ENCODE measurements around the gene PTPN5.

PTPN5 gene

DNA sequence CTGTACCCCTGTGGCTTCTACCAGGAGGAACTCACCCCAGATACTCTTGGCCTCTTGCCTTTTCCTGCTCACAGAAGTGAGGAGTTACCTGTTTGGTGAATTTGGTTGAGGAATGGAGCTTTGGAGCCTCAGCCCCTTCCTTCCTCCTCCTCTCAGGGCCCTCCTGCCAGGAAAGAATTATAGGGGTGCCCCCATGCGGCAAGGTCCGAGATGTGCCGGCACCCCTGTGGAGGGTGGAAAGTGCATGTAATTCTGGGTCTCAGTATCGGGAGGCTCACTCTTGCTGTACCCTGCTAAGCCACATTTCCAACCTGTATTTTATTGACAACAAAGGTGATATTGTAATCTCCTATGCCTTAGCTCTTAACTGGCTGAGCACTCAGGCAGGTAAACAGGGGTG lies 51.9 kb downstream of the PTPN5 start:
- DNase-seq (ENCODE audit: low spot score) = no peak

DNA sequence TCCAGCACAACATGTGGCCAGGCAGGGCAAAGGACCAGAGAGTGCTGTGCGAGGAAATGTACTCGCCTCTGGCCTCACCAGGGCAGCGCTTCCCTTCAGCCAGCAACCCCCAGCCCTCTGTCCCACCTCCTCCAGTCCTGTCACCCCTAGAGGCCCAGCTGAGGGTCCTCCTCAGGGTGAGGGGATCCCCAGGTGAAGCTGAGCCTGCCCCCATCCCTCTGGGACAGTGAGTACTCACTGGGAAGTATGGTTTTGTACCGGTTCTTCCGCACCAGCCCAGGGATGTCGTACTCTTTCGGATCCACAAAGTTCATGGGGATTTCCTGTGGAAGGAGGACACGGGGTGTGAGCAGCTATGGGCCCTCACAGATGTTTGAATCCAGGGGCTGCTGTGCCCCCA lies 54.0 kb downstream of the PTPN5 start:
- DNase-seq (ENCODE audit: low spot score) = no peak

DNA sequence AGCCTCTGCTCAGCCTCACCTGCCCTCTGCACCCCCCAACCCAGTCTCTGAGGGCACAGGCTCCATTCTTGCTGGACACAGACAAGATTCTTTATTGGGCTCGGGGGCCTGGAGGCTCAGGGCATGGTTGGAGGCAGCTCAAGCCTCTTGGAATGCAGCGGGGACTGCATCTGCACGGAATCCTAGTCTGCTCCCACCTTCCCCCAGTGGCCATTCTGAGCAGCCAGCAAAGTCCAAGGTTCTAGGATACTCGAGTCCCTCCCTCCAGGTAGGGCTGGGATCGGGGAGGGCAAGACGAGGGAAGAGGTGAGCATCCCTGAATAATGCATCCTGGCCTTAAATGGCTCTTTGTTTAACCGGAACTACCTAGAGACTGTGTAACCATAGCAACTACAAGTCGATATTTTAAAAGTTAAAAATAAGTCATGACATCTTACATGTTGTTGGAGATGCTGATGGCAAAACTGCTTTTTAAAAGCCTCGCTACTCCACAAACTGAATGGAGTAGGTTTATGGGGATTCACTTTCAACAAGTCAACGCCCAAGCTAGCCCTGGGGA lies 54.9 kb downstream of the PTPN5 start:
- peak; percentile 25 for DNase-seq (ENCODE audit: low spot score)

DNA sequence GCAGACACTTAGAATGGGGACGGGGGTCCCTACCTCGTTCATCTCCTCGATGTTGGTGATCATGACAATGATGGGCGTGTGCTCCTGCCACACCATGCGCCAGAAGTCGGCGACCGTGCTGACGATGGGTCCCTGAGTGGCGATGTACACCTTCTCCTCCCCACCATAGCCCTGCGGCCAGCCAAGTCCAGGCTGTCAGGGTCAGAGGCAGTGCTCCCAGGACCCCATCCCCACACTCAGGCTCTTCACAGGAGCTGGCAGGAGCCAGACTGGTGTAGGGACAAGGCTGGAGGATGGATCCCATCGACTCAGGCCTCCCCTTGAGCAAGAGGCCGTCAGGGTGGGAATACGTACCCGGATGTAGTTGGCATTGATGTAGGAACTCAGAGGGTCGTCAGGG lies 58.4 kb downstream of the PTPN5 start:
- no peak for DNase-seq (ENCODE audit: low spot score)

DNA sequence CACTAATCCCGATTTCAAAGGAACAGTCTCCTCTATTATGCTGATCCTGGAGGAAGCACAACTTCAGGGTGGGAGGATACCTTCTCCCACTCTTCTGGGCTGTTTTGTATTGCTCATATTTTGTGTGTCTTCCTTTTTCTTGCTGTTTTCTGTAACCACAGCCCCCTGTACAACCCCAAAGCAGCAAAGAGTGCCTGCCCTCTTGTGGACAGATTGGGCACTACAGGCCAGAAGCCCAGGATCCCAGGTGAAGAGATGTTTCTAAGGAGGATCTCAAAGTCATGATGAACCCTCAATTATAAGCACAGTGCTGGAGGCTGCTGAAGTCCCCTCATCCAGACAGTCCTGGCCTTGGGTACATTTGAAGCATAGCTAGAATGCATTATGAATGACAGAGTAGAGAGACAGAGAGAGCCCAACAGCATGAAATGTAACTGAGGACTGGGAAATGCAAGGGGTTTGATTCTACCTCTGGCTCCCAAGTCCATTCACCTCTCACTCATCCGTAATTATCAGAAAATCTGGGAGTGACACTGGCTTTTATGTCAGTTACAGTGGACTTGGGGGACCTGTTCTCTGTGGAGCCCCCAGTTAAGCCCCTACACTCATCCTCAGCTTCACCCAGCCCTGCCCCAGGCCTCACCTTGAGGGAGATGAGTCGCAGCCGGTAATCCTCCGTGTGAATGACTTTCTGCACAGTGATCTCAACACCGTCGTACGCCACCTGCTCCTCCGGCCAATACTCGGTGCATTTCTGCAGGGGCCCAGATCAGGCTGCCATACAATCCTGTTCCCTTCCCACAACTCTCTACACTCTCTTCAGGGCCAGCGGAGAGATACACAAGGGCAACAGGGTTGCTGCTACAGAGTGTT lies 59.4 kb downstream of the PTPN5 start:
- peak; percentile 74 for DNase-seq (ENCODE audit: low spot score)

DNA sequence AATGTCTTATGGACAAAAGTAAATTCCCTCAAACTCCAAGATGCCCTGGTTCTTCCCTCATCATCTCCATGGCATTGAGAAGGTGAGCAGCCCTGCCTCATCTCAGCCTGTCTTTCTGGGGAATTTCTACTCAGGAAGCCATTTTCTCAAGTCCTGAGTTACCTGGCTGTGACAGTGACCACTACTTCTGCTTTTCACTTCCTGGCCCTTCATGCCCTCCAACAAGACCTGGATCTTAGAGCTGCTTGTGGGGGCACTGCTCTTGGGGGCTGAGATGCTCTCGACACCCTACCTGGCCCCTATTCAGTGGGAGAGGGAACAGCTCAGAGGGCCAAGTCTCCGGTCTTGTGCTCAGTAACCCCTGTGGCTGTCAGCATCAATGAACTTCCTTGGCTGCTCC lies 60.2 kb downstream of the PTPN5 start:
- DNase-seq (ENCODE audit: low spot score) = no peak

DNA sequence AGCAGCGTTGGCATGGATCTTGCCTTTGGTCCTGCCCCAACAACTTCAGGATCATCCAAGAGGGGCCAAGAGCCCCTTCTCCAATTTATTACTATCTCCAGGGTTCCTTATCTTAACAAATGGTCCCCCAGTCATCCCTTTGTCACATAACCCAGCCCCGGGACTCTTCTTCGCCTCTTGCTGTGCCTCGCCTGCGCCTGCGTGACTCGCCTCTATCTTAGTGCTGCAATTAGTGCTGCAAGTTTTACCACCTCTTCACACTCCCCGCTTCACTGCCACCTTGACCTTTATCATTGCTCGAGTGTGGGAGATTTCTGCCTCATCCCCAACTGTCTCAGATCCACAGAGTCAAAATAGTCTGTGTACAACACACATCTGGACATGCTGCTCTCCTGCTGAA lies 61.6 kb downstream of the PTPN5 start:
- DNase-seq (ENCODE audit: low spot score) = no peak

DNA sequence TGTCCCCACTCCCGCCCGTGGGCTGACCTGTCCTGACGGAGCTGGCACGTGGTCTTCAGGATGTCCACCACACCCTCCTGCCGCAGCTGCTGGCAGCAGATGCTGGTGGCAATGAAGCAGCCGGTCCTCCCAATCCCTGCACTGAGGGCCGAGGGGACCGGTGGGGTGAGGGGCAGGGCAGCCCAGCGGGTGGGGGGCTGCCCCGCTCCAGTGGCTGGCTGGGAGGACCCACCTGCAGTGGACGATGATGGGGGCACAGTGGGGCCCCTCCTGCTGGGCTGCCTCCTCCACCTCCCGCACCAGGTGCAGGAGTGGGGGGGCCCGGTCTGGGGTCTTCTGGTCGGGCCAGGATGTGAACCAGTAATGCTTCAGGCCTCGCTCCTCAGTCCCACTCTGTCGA lies 62.2 kb downstream of the PTPN5 start:
- DNase-seq (ENCODE audit: low spot score) = no peak

DNA sequence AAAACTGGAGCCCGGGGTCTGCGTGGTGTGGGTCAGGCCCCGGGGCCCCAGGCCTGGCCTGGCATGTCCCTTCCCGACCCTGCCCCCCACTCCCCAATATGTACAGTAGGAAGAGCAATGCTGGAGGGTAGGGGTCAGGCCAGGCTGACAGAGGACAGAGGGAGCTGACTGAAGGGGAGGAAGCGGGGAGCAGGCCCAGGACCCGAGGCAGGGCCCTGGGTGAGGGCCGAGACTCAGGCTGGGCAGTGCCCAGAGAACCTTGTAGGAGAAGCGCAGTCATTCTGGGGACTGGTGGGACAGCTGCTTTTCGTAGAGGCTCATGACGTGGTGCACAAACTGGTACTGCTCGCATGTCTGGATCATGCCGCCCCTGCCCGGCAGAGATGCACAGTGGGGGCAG lies 62.9 kb downstream of the PTPN5 start:
- no peak for DNase-seq (ENCODE audit: low spot score)

DNA sequence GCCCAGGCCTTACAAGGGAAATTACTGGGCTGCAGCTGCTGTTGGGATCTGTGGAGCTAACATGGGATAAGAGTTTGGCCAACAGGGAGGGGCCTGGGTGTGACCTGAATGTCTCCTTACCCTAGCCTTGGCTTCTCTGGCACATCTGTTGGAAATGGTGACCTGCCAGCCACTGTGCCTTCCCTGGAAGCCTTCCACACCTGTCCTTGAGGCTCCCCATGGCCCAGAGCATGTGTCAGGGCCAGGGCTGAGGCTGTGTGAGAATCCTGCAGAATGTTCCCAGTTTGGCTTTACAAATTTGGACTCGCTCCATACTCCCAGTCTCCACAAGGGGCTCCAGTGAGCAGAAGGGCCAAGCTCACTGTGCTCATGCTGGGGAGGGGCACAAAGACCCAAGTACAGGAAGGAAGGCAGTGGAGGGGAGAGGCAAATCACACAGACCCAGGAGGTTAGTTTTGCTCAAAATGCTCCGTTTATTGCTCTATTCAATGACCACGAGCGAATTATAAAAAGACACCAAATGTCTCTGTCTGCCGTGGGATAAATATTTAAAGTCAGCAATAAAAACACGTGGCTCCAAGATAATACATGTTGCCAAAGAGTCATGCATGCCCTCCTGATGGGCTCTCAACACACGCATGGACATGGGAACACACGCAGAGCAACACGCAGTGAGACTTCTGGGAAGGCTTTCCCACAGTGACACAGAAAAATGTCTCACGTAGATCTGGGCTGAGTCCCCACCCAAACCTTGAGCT lies 63.9 kb downstream of the PTPN5 start:
- peak; percentile 62 for DNase-seq (ENCODE audit: low spot score)

DNA sequence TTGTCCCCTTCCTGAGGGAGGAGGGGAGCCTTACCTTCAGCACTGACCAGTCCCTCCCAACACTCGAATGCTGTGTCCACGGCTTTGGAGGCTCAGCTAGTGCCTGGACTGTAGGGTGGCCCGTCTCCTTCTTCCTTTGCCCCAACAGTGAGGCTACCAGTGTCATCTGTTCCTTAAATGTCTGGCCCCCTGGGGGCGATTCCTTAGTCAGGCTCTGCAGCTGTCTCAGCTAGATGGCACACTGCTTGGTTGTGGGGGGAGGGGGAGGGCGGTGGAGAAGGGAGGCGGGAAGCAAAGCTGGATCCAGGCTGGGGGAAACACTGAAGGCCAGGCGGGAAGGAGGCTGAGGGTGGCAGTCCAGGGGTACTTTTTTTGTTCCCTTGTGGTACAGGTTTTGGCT lies 65.6 kb downstream of the PTPN5 start, which contains the start of gene IGSF22:
Gene IGSF22, minus strand, starts transcription at position 149 of the 400 bp plus-strand sequence. CDS start 1,952 bp downstream, outside the sequence.
- DNase-seq (ENCODE audit: low spot score) = no peak

DNA sequence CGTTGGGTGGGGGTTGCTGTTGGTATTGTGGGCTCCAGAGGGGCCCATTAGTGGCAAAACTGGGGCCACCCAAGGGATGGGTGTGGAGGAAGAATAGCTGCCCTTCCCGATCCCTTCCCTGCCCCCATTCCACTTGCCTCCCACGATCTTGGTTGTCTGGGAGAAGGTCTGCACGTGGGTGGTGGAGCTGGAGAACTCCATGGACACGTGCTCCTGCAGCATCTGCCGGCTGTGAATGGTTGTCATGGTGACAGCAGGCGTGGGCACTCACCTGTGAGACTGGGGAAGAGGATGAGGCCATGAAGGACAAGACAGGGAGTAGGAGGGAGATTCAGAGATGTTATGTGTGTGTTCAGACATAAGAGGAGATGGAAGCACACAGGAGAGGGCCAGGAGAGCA lies 67.6 kb downstream of the PTPN5 start:
- DNase-seq (ENCODE audit: low spot score) = no peak

DNA sequence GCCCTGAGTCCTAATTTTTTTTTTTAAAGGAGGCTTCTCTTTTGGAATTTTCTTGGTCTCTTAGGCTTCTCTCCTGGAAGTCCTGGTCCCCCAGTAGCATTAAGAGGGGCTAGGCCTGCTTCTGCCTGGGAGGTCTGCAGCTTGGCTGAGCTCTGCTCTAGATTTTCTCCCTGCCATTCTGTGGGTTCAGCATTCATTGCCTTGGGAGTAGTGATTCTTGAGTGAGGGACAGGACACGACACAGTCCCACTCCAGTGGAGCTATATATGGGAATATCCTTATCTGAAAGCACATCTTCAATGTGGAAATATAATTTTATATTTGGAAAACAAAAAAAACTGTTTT lies 69.3 kb downstream of the PTPN5 start:
- no peak for DNase-seq (ENCODE audit: low spot score)

DNA sequence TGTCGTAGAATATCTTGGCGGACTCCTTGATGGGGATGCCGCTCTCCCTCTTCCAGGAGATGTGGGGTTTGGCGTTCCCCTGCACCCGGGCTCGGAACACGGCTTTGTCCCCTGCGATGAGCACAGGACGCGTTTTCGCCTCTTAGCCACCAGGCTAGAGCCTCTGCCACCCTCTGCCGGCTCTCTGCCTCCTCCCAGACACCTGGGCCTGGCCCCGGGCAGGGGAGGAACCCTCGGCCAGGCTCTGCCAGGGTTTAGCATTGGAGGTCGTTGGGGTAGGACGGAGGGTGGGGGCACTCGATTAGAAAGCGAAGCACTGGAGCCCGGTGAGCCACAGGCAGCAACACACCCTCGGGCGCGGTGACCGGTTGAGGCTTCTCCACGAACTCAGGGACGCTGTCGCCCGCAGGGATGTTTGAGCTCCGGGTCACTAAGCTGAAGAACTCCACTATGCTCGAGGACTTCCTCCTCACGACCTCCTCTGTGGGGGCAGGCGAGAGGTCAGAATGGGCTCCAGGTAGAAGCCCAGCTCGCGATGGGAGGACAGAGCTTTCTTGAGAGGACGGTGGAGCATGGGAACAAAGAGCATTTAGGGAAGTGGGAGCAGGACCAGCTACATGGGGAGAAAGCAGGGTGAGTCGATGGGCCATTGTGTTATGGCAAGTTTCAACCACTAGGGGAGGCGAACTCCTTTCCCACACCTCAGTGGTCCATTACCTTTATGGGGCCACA lies 69.9 kb downstream of the PTPN5 start:
- peak; percentile 52 for DNase-seq (ENCODE audit: low spot score)

DNA sequence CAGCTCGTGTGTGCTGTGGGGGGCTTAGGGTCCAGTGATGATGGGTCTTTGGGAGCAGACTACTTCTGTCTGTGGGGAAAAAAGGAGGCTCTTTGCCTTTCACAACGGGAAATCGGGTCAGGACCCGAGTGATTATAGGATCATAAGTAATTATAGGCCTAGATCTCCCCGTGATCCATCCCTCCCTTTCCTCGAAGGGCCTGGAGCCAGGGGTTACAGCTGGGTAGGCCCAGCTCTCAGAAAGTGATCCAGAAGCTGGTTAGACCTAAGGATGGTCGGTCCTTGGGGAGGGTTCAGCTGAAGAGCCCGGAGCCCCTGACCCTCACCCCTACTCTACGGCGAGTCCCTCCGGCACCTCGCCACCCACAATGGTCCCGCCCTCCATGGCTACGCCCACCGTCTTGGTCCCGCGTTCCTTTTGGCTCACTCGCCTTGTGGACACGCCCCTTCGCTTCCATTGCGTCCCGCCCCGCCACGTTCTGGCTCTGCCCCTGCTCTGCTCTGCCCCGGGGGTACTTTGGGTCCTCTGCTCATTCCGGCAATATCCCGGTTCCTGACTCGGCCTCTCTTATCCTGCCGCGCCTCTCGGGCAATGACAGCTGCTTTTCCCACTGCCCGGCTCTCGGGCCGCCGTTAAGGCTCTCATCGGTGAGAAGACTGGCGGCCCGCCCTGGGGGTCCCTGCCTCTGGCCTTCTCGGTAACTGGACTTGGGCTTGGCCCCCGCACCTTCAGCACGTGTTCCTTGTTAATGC lies 70.6 kb downstream of the PTPN5 start:
- peak; percentile 33 for DNase-seq (ENCODE audit: low spot score)

DNA sequence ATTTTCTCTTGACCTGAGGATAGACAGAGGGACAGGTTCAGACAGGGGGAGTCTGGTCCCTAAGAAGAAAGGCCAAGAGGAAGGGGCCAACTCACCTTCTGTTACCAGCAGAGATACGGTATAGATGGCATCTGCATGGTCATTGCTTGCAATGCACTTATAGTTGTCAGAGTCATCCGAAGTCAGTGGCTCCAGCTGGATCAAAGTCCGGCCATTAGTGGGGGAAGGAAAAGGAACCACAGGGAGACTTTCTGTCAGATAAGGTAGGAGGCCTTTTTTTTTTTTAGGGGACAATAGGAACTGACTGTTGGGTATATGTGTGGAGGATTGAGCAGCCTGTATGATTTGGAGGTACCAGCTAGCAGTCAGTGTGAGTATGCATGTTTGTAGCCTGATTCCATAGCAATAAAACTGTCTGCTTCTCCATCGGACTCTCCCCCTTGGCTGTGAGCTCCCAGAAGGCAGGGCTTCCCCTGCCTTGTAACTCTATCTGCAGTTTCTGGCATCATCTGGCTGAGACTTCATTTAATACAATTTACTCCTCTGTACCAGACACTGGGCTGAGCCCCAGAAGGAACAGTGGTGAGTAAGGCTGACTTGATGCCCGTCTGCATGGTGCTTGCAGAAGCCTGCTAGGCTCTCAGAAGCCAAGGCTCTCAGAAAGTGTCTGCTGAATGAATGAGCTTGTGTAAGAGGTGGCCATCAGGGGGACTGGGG lies 71.3 kb downstream of the PTPN5 start:
- no peak for DNase-seq (ENCODE audit: low spot score)

DNA sequence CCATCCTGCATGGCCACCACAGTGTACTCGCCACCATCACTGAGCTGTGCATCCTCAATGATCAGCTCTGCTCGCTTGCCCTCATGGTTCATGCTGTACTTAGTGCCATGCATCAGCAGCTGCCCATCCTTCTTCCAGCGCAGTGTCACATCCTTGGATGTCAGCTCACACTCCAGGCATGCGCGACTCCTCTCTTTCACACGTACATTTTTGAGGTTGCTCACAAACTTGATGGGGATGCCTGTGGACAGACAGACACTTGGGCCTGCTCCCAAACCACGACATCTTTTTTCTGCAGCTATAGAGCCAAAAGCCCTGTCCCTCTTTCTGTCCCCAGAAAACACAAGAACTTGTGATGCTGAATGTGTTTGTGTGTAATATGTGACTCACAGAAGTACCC lies 76.1 kb downstream of the PTPN5 start:
- no peak for DNase-seq (ENCODE audit: low spot score)

DNA sequence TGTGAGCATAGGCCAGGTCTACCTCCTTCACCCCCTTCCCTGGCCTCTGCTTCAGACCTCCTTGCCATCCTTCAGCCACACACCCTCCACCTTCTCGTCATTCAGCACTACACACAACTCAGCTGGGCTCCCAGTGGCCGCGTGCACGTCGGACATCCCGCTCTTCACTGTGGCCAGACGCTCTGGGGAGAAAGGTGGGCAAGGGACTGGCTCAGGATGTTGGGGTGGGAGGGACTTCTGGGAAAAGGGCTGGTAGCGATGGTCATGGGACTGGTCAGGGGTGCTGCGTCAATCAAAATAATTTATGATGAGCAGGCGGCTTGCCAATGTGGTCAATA lies 77.2 kb downstream of the PTPN5 start:
- no peak for DNase-seq (ENCODE audit: low spot score)

DNA sequence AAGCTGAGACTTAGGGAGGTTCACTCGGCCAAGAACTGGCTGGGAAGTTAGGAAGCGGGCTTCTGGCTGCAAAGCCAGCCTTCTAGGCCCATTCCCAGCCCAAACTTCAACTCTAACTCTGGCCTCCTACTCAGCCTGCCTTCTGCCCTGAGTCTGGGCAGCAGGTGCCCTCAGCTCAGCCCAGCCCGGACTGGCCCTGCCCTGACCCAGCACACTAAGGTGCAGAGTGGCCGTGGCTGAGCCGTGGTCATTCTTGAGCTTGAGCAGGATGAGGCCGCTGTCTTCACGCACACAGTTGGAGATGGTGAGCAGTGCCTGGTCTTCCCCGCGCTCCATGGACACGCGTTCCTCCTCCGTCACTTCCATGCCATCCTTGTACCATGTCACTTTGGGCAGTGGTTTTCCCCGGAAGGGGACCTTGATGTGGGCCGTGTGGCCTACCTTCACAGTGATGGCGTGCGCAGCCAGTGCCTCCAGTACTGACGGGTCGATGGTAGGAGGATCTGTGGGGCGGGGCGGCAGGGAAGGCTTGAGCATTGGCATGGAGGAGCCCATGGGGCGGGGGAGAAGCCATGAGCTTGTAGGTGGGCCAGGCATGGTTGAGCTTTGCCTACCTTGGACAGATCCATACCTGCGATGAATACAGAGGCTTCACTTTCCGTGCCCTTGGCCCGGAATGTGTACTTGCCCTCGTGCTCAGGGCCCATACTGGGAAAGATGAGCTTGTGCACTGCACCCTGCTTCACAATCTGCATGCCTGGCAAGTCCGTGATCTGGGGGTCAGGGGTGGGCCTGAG lies 77.8 kb downstream of the PTPN5 start:
- no peak for DNase-seq (ENCODE audit: low spot score)

DNA sequence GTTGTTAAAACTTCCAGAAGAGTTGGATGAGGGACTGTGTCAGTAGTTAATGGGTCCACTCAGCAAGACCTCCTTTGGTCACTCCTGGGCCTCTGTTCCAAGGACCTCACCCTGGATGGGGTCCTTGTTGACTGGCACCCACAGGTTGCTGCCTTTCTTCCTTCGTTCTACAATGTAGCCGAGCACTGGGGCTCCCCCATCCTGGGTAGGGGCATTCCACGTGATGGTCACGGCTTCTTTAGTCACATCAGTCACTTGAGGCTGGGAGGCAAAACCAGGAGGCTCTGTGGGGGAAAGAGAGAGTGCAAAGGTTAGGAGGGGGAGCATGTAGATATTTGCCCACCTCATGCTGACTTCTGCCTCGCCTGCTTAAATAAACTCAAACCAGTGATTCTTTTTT lies 81.1 kb downstream of the PTPN5 start:
- DNase-seq (ENCODE audit: low spot score) = no peak
